Neural progenitor cell (in vitro differentiated cells): ENCODE data around the gene RXFP1.

Experiments used
- EZH2 ChIP-seq: fragments of 200-600 bp; sonication (generic); IDR thresholded peaks from 2 replicates; pipeline ENCODE4 v1.6.1; 2017; ENCODE audit warnings: antibody characterized with exemption, mild to moderate bottlenecking, moderate library complexity
- EZH2phosphoT487 ChIP-seq: fragments of 200-600 bp; sonication (generic); IDR thresholded peaks from 2 replicates; pipeline ENCODE4 v1.6.1; 2017; ENCODE audit warnings: antibody characterized with exemption
- TF ChIP-seq, protein P1 (sequence below): fragments of 200-600 bp; sonication (generic); IDR thresholded peaks from 2 replicates; pipeline ENCODE4 v1.5.1; 2017; ENCODE audit warnings: antibody characterized with exemption, mild to moderate bottlenecking

DNA sequence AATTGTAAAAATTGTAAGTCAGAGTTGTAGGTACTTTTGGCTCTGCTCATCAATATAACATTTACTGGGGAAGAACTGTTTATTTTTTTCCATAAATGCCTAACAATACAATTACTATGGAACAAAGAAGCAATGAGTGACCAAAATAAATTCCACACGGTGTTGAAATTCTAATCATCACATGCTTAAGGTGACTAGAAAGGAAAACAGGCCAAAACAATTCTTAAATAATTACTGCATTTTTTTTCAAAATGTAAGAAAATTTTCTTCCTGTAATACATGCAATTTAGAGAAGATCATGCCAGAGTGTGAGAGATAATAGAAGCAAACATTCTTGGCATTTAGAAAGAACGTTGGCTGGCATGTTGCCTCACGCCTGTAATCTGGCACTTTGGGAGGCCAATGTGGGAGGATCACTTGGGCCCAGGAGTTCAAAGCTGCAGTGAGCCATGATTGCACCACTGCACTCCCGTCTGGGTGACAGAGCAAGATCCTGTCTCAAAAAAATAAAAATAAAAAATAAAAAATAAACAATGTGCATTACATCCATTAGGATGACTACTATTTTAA lies 127.5 kb downstream of the RXFP1 start:
- TF ChIP-seq, protein P1, sequence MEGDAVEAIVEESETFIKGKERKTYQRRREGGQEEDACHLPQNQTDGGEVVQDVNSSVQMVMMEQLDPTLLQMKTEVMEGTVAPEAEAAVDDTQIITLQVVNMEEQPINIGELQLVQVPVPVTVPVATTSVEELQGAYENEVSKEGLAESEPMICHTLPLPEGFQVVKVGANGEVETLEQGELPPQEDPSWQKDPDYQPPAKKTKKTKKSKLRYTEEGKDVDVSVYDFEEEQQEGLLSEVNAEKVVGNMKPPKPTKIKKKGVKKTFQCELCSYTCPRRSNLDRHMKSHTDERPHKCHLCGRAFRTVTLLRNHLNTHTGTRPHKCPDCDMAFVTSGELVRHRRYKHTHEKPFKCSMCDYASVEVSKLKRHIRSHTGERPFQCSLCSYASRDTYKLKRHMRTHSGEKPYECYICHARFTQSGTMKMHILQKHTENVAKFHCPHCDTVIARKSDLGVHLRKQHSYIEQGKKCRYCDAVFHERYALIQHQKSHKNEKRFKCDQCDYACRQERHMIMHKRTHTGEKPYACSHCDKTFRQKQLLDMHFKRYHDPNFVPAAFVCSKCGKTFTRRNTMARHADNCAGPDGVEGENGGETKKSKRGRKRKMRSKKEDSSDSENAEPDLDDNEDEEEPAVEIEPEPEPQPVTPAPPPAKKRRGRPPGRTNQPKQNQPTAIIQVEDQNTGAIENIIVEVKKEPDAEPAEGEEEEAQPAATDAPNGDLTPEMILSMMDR: no peak
- no peak for TF ChIP-seq EZH2
- no peak for TF ChIP-seq EZH2phosphoT487
